K562 (cell line): ENCODE results near the gene KRT36. TPM values are rescaled to one million over a fixed set of nuclear protein-coding genes. Genes with fewer than 3 reads are reported as not detected.
A peak's percentile ranks its signal among the peaks of the same experiment; 100 is the strongest.

Source experiments
- CBX8 ChIP-seq: fragments of 200-600 bp; sonication (generic); IDR thresholded peaks from 2 replicates; pipeline ENCODE4 v1.6.1; 2012; ENCODE audit warnings: borderline replicate concordance, mixed run types, low read depth, mild to moderate bottlenecking, moderate library complexity, mixed read lengths, low read length, control low read depth, inconsistent platforms; ENCODE audit not compliant: poor library complexity, severe bottlenecking; ENCODE audit errors: extremely low read depth
- CCNT2 ChIP-seq: IDR thresholded peaks from 2 replicates; pipeline ENCODE4 v1.6.1; 2011; ENCODE audit warnings: borderline replicate concordance, low read depth, mild to moderate bottlenecking, moderate library complexity, mixed read lengths, low read length; ENCODE audit not compliant: insufficient read length; ENCODE audit errors: extremely low read depth
- GATAD2A ChIP-seq: fragments of 450-650 bp; IDR thresholded peaks from 2 replicates; pipeline ENCODE4 v1.6.1; 2017
- MYBL2 ChIP-seq, 2 experiments: fragments of 450-650 bp in 1 of 2; sonication (generic) in 1 of 2; formaldehyde crosslinking in 1 of 2; IDR thresholded peaks; 2 replicates each; pipeline versions ENCODE4 v1.6.1 to v1.8.1; 2017 to 2022; ENCODE audit warnings: borderline replicate concordance in 1 of 2, inconsistent platforms in 1 of 2, low read depth in 1 of 2, mild to moderate bottlenecking in 1 of 2, missing genetic modification reagents in 1 of 2, moderate library complexity in 1 of 2
- NCOA2 ChIP-seq, 2 experiments: fragments of 450-650 bp; IDR thresholded peaks; 2 replicates each; pipeline ENCODE4 v1.6.1; 2018; ENCODE audit warnings: mild to moderate bottlenecking in 2 of 2, moderate library complexity in 1 of 2; ENCODE audit not compliant: partially characterized antibody in 2 of 2
- NR2F6 ChIP-seq: fragments of 450-650 bp; formaldehyde crosslinking; IDR thresholded peaks from 2 replicates; pipeline ENCODE4 v1.4.0; 2020; ENCODE audit warnings: mild to moderate bottlenecking
- PML ChIP-seq: IDR thresholded peaks from 2 replicates; pipeline ENCODE4 v1.6.1; 2012; ENCODE audit warnings: low read length, inconsistent platforms
- PYGO2 ChIP-seq: fragments of 450-650 bp; IDR thresholded peaks from 2 replicates; pipeline ENCODE4 v1.6.1; 2016; ENCODE audit warnings: mild to moderate bottlenecking, missing genetic modification characterization, moderate library complexity, missing compliant biosample characterization
- TCFL5 ChIP-seq: fragments of 250-450 bp; sonication (Bioruptor Pico); conservative IDR thresholded peaks from 2 replicates; pipeline ENCODE4 v1.6.1; 2021; ENCODE audit warnings: mild to moderate bottlenecking, moderate library complexity, matching md5 sums
- XRCC3 ChIP-seq: fragments of 450-650 bp; IDR thresholded peaks from 2 replicates; pipeline ENCODE4 v1.6.1; 2017; ENCODE audit warnings: mild to moderate bottlenecking, moderate library complexity
- ZFPM2 ChIP-seq: fragments of 250-450 bp; sonication (Bioruptor Pico); IDR thresholded peaks from 2 replicates; pipeline ENCODE4 v1.5.1; 2022; ENCODE audit warnings: mild to moderate bottlenecking
- ZNF124 ChIP-seq: sonication (generic); formaldehyde crosslinking; IDR thresholded peaks from 2 replicates; pipeline ENCODE4 v1.8.1; 2022; ENCODE audit warnings: missing genetic modification reagents
- ZNF239 ChIP-seq: fragments of 250-450 bp; sonication (Bioruptor Pico); IDR thresholded peaks from 2 replicates; pipeline ENCODE4 v1.4.0; 2020; ENCODE audit warnings: mild to moderate bottlenecking
- ZNF584 ChIP-seq: fragments of 200-800 bp; sonication (Bioruptor generic); IDR thresholded peaks from 2 replicates; pipeline ENCODE4 v1.6.1; 2016; ENCODE audit warnings: low read depth, mild to moderate bottlenecking, missing genetic modification characterization, missing compliant biosample characterization
- ZNF778 ChIP-seq: fragments of 450-650 bp; formaldehyde crosslinking; IDR thresholded peaks from 2 replicates; pipeline ENCODE4 v1.4.0; 2020; ENCODE audit warnings: mild to moderate bottlenecking, moderate library complexity
- polyA plus RNA-seq, 8 experiments: library from polyadenylated mRNA; depleted of rRNA in 4 of 8; stranded (reverse) in 5 of 8; unstranded in 3 of 8; fragments of >200 nt; fragmentation: Nextera tagmentation in 2 of 8; fragmentation: Illumina TruSeq in 1 of 8; extraction: Ambion mirVana in 2 of 8; extraction: Trizol in 1 of 8; gene quantifications; 2 replicates each; pipeline versions ENCODE4 v1.2.1 to v1.2.3, GENCODE V29; 2011 to 2014; ENCODE audit warnings: inconsistent platforms in 1 of 8, missing spikeins in 1 of 8
- total RNA-seq, 7 experiments: library from RNA; depleted of rRNA in 6 of 7; stranded (reverse); fragments of >200 nt in 6 of 7; fragmentation: Illumina TruSeq in 2 of 7; extraction: Trizol in 2 of 7; gene quantifications; 2 replicates each; pipeline versions ENCODE4 v1.2.1 to v1.2.3, GENCODE V29; 2011 to 2021; ENCODE audit warnings: low replicate concordance in 1 of 7
- TF ChIP-seq, protein P1 (sequence below): fragments of 250-450 bp; sonication (Bioruptor Pico); IDR thresholded peaks from 2 replicates; pipeline ENCODE4 v1.4.0; 2020; ENCODE audit warnings: mild to moderate bottlenecking
- TF ChIP-seq, protein P2 (sequence below), 2 experiments: fragments of 450-650 bp in 1 of 2; IDR thresholded peaks; 2 replicates each; pipeline ENCODE4 v1.6.1; 2011 to 2017; ENCODE audit warnings: low read depth in 2 of 2, antibody characterized with exemption in 1 of 2, borderline replicate concordance in 1 of 2, low read length in 1 of 2, mild to moderate bottlenecking in 1 of 2, mixed read lengths in 1 of 2; ENCODE audit not compliant: control insufficient read depth in 1 of 2
- TF ChIP-seq, protein P3 (sequence below), 2 experiments: fragments of 450-650 bp in 1 of 2; sonication (generic) in 1 of 2; formaldehyde crosslinking; conservative IDR thresholded peaks; 2 replicates each; pipeline versions ENCODE4 v1.4.0 to v1.8.1; 2020 to 2022; ENCODE audit warnings: mild to moderate bottlenecking in 1 of 2, missing genetic modification reagents in 1 of 2
- TF ChIP-seq, protein P4 (sequence below): sonication (generic); formaldehyde crosslinking; IDR thresholded peaks from 2 replicates; pipeline ENCODE4 v1.8.0; 2022; ENCODE audit warnings: missing genetic modification reagents, mild to moderate bottlenecking, borderline replicate concordance

KRT36 gene
- total and polyA plus RNA-seq, 9 of the 15 experiments (the other 6 are each of a cell fraction or from before 2014, with no cell fraction given) = 0.04 TPM; not detected in 8

DNA sequence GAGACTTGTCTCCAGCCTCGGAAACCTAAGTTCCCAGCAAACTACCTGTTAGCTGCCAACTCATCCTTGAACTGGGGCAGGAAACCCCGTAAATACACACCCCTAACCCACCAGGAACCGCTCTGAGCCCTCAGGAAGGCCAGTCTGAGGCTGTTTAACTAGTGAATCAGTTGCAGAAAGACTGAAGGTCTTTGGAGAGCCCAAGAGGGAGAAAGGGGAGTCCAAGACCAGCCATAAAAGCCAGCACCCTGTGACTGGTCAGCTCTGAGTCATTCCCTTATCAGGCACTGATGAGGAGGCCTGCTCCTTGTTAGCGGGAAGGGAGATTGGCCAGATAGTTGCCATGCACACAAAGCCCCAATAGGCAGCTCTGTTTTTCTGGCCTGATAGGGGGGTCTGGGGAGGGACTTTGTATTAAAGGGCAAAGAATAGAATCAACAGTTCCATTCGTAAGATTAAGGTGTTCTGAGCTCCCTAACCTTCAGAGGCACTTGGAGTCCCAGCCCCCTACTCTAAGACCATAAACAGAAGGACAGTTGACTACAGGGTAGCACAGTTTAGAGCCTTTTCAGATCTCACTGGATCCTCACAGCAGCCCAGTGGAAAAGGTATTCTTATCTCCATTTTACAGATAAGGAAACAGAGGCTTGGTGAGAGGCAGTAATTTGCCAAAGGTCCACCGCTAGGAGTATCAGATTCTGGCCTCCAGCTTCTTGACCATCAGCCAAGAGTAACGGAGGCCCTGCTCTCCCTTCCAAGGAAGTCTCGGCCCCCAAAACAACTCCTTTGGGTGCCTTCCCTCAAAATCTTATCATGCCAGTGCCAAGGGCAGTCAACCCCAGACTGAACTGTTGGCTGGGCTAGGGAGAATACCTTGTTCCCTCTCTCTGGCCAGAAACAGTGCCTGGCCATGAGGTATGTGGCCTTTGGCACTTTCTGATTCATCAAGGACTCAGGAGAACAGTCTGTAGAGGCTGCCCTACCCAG lies 40.6 kb upstream of the KRT36 start (continued):
- TF ChIP-seq NCOA2 (IDR thresholded peaks at IDR 0.05; ENCODE audit: partially characterized antibody in 2 of 2) (no peak), CCNT2 (peak; percentile 60), PYGO2 (tag) (no peak), PML (0 out of 2 replicates have a peak, but pooled peaks have one; percentile 12), GATAD2A (peak; percentile 63), TCFL5 (CRISPR knock-in tag) (no peak), ZNF239 (CRISPR knock-in tag) (no peak), ZNF584 (CRISPR knock-in tag) (no peak), ZNF124 (CRISPR knock-in tag) (no peak), ZFPM2 (no peak), NR2F6 (CRISPR knock-in tag) (no peak), XRCC3 (no peak), CBX8 (no peak), ZNF778 (CRISPR knock-in tag) (no peak), MYBL2 (IDR thresholded peaks at IDR 0.05; ENCODE audit: low read depth) (no peak), MYBL2 (CRISPR knock-in tag; IDR thresholded peaks at IDR 0.05; ENCODE audit: borderline replicate concordance) (no peak)
- TF ChIP-seq, protein P1, sequence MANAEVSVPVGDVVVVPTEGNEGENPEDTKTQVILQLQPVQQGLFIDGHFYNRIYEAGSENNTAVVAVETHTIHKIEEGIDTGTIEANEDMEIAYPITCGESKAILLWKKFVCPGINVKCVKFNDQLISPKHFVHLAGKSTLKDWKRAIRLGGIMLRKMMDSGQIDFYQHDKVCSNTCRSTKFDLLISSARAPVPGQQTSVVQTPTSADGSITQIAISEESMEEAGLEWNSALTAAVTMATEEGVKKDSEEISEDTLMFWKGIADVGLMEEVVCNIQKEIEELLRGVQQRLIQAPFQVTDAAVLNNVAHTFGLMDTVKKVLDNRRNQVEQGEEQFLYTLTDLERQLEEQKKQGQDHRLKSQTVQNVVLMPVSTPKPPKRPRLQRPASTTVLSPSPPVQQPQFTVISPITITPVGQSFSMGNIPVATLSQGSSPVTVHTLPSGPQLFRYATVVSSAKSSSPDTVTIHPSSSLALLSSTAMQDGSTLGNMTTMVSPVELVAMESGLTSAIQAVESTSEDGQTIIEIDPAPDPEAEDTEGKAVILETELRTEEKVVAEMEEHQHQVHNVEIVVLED (CRISPR knock-in tag) = peak; percentile 33; the same call in 1 of the 2 replicates
- TF ChIP-seq, protein P2, sequence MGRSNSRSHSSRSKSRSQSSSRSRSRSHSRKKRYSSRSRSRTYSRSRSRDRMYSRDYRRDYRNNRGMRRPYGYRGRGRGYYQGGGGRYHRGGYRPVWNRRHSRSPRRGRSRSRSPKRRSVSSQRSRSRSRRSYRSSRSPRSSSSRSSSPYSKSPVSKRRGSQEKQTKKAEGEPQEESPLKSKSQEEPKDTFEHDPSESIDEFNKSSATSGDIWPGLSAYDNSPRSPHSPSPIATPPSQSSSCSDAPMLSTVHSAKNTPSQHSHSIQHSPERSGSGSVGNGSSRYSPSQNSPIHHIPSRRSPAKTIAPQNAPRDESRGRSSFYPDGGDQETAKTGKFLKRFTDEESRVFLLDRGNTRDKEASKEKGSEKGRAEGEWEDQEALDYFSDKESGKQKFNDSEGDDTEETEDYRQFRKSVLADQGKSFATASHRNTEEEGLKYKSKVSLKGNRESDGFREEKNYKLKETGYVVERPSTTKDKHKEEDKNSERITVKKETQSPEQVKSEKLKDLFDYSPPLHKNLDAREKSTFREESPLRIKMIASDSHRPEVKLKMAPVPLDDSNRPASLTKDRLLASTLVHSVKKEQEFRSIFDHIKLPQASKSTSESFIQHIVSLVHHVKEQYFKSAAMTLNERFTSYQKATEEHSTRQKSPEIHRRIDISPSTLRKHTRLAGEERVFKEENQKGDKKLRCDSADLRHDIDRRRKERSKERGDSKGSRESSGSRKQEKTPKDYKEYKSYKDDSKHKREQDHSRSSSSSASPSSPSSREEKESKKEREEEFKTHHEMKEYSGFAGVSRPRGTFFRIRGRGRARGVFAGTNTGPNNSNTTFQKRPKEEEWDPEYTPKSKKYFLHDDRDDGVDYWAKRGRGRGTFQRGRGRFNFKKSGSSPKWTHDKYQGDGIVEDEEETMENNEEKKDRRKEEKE (IDR thresholded peaks at IDR 0.05; ENCODE audit: borderline replicate concordance in 1 of 2, control insufficient read depth in 1 of 2, low read depth in 2 of 2, low read length in 1 of 2) = no peak
- TF ChIP-seq, protein P3, sequence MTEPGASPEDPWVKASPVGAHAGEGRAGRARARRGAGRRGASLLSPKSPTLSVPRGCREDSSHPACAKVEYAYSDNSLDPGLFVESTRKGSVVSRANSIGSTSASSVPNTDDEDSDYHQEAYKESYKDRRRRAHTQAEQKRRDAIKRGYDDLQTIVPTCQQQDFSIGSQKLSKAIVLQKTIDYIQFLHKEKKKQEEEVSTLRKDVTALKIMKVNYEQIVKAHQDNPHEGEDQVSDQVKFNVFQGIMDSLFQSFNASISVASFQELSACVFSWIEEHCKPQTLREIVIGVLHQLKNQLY (CRISPR knock-in tag; conservative IDR thresholded peaks at IDR 0.05) = no peak
- TF ChIP-seq, protein P4, sequence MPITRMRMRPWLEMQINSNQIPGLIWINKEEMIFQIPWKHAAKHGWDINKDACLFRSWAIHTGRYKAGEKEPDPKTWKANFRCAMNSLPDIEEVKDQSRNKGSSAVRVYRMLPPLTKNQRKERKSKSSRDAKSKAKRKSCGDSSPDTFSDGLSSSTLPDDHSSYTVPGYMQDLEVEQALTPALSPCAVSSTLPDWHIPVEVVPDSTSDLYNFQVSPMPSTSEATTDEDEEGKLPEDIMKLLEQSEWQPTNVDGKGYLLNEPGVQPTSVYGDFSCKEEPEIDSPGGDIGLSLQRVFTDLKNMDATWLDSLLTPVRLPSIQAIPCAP = no peak
